GM19438 (cell line): ENCODE measurements around the gene PPP6R3.
"Not testable (repeated sequence)": the region's sequence is repeated elsewhere in the genome, so short reads cannot be mapped to it uniquely, and the experiment has no call there.

Source experiments
- ATAC-seq: cut with Tn5 transposase; IDR thresholded peaks from one replicate; pipeline ENCODE4 v1.9.1; 2021; ENCODE audit warnings: low read depth; ENCODE audit not compliant: unreplicated experiment

The PPP6R3 gene

GRCh38 chr11:68635883-68636282 lies 175.3 kb downstream of the PPP6R3 start:
- not testable (repeated sequence) for ATAC-seq

GRCh38 chr11:68639322-68639721 lies 178.8 kb downstream of the PPP6R3 start:
- ATAC-seq: not testable (repeated sequence)

GRCh38 chr11:68641880-68642279 lies 181.3 kb downstream of the PPP6R3 start:
- ATAC-seq: no peak

GRCh38 chr11:68643585-68643984 lies 183.0 kb downstream of the PPP6R3 start:
- ATAC-seq: no peak

GRCh38 chr11:68646832-68647231 lies 186.3 kb downstream of the PPP6R3 start:
- ATAC-seq: no peak

- ATAC-seq: no peak
Observed at GRCh38 chr11:68649851-68650555, 189.5 kb downstream of the PPP6R3 start.

- ATAC-seq: no peak
Observed at GRCh38 chr11:68650801-68651200, 190.2 kb downstream of the PPP6R3 start.

GRCh38 chr11:68651208-68651984 lies 190.8 kb downstream of the PPP6R3 start:
- ATAC-seq: no peak

- ATAC-seq: no peak
Observed at GRCh38 chr11:68651985-68652682, 191.6 kb downstream of the PPP6R3 start.

- no peak for ATAC-seq
Observed at GRCh38 chr11:68652683-68653156, 192.2 kb downstream of the PPP6R3 start.

- ATAC-seq: no peak
Observed at GRCh38 chr11:68653486-68654430, 193.2 kb downstream of the PPP6R3 start.

GRCh38 chr11:68654978-68655377 lies 194.4 kb downstream of the PPP6R3 start:
- no peak for ATAC-seq

- no peak for ATAC-seq
Observed at GRCh38 chr11:68655406-68655805, 194.9 kb downstream of the PPP6R3 start.

- ATAC-seq: no peak
Observed at GRCh38 chr11:68655806-68656205, 195.3 kb downstream of the PPP6R3 start.

- no peak for ATAC-seq
Observed at GRCh38 chr11:68657021-68657780, 196.6 kb downstream of the PPP6R3 start.

GRCh38 chr11:68658097-68658496 lies 197.5 kb downstream of the PPP6R3 start:
- ATAC-seq: no peak

- no peak for ATAC-seq
Observed at GRCh38 chr11:68658661-68659060, 198.1 kb downstream of the PPP6R3 start.

GRCh38 chr11:68659158-68659921 lies 198.8 kb downstream of the PPP6R3 start:
- no peak for ATAC-seq
